ENCODE results near the gene USP31.

- TF ChIP-seq POLR2AphosphoS5 (IDR thresholded peaks at IDR 0.05) (peak in 1 of 3 donors; percentile 16), CTCF (IDR thresholded peaks at IDR 0.05) (no peak), POLR2A (IDR thresholded peaks at IDR 0.05) (no peak)
These were observed 7.1 kb downstream of the USP31 start for GRCh38 chr16:23141959-23142740.
